ENCODE measurements around the gene LIME1.
"Not testable (repeated sequence)": the region's sequence is repeated elsewhere in the genome, so short reads cannot be mapped to it uniquely, and the experiment has no call there.

The LIME1 gene

GRCh38 chr20:63767886-63768285 is 31.4 kb downstream of the LIME1 start:
- DNase-seq (ENCODE audit: insufficient read length, low spot score), result no peak
- FAIRE-seq, result peak; percentile 77

- peak; percentile 49 for FAIRE-seq
- no peak for DNase-seq (ENCODE audit: insufficient read length, low spot score)
Measured at GRCh38 chr20:63768591-63769515, 32.4 kb downstream of the LIME1 start.

GRCh38 chr20:63769891-63770474 is 33.5 kb downstream of the LIME1 start:
- DNase-seq (ENCODE audit: insufficient read length, low spot score), result no peak
- FAIRE-seq, result peak; percentile 49

GRCh38 chr20:63771046-63771707 is 34.7 kb downstream of the LIME1 start:
- no peak for DNase-seq (ENCODE audit: insufficient read length, low spot score)
- FAIRE-seq, result peak; percentile 57

- peak; percentile 20 for FAIRE-seq
- DNase-seq (ENCODE audit: insufficient read length, low spot score), result no peak
Measured at GRCh38 chr20:63772781-63773518, 36.5 kb downstream of the LIME1 start.

- no peak for DNase-seq (ENCODE audit: insufficient read length, low spot score)
- no peak for FAIRE-seq
Measured at GRCh38 chr20:63773571-63774241, 37.2 kb downstream of the LIME1 start.

GRCh38 chr20:63774306-63774705 is 37.8 kb downstream of the LIME1 start:
- peak; percentile 28 for FAIRE-seq

GRCh38 chr20:63775096-63775978 is 38.9 kb downstream of the LIME1 start:
- FAIRE-seq, result no peak
- DNase-seq (ENCODE audit: insufficient read length, low spot score), result no peak

More at GRCh38 chr20:63774306-63774705, 37.8 kb downstream of the LIME1 start:
- no peak for DNase-seq (ENCODE audit: insufficient read length, low spot score)

- not testable (repeated sequence) for DNase-seq (ENCODE audit: insufficient read length, low spot score); FAIRE-seq
Measured at GRCh38 chr20:63776875-63777274, 40.4 kb downstream of the LIME1 start.

GRCh38 chr20:63777614-63778013 is 41.1 kb downstream of the LIME1 start:
- peak; percentile 20 for FAIRE-seq
- DNase-seq (ENCODE audit: insufficient read length, low spot score), result no peak

GRCh38 chr20:63778034-63778752 is 41.7 kb downstream of the LIME1 start:
- peak; percentile 73 for FAIRE-seq

GRCh38 chr20:63778857-63779256 is 42.4 kb downstream of the LIME1 start:
- no peak for DNase-seq (ENCODE audit: insufficient read length, low spot score)
- FAIRE-seq, result peak; percentile 52

More at GRCh38 chr20:63778034-63778752, 41.7 kb downstream of the LIME1 start:
- DNase-seq (ENCODE audit: insufficient read length, low spot score), result no peak

GRCh38 chr20:63781181-63781580 is 44.7 kb downstream of the LIME1 start:
- no peak for DNase-seq (ENCODE audit: insufficient read length, low spot score)
- no peak for FAIRE-seq

GRCh38 chr20:63782051-63782471 is 45.6 kb downstream of the LIME1 start:
- no peak for FAIRE-seq
- DNase-seq (ENCODE audit: insufficient read length, low spot score), result no peak

- no peak for DNase-seq (ENCODE audit: insufficient read length, low spot score)
- no peak for FAIRE-seq
Measured at GRCh38 chr20:63782521-63782971, 46.1 kb downstream of the LIME1 start.

GRCh38 chr20:63783970-63784369 is 47.5 kb downstream of the LIME1 start:
- FAIRE-seq (no peak), DNase-seq (ENCODE audit: insufficient read length, low spot score) (no peak)

GRCh38 chr20:63785691-63786131 is 49.2 kb downstream of the LIME1 start:
- DNase-seq (ENCODE audit: insufficient read length, low spot score) (no peak), FAIRE-seq (no peak)

GRCh38 chr20:63787302-63787701 is 50.8 kb downstream of the LIME1 start:
- peak; percentile 83 for FAIRE-seq
- DNase-seq (ENCODE audit: insufficient read length, low spot score), result no peak
